K562 (cell line): Measurements from ENCODE around the gene EMC1. TPM values are rescaled to one million over a fixed set of nuclear protein-coding genes. Genes with fewer than 3 reads are reported as not detected.

Experiments used
- BCL6 ChIP-seq: fragments of 250-450 bp; sonication (Bioruptor Pico); IDR thresholded peaks from 2 replicates; pipeline ENCODE4 v1.4.0; 2020
- CAMTA2 ChIP-seq: fragments of 250-450 bp; sonication (Bioruptor Pico); conservative IDR thresholded peaks from 2 replicates; pipeline ENCODE4 v1.5.1; 2022
- CHD4 ChIP-seq: fragments of 200-600 bp; sonication (generic); IDR thresholded peaks from 3 replicates; pipeline ENCODE4 v1.6.1; 2012; ENCODE audit warnings: low read depth, mild to moderate bottlenecking, mixed read lengths, low read length, inconsistent platforms; ENCODE audit not compliant: insufficient read depth, insufficient replicate concordance, poor library complexity, severe bottlenecking
- CXXC5 ChIP-seq: fragments of 250-450 bp; sonication (Bioruptor Pico); IDR thresholded peaks from 2 replicates; pipeline ENCODE4 v1.8.0; 2022; ENCODE audit warnings: inconsistent platforms, mild to moderate bottlenecking, moderate library complexity
- IRF9 ChIP-seq: fragments of 450-650 bp; IDR thresholded peaks from 2 replicates; pipeline ENCODE4 v1.6.1; 2016; ENCODE audit warnings: missing biosample characterization, missing genetic modification characterization
- JUND ChIP-seq, 2 experiments: IDR thresholded peaks; 2 replicates in 1 of 2; 3 replicates in 1 of 2; pipeline ENCODE4 v1.6.1; 2011; ENCODE audit warnings: borderline replicate concordance in 2 of 2, low read depth in 2 of 2, low read length in 2 of 2, improper control_type of control experiment in 1 of 2, missing biosample characterization in 1 of 2, missing genetic modification characterization in 1 of 2, missing genetic modification reagents in 1 of 2
- PTTG1 ChIP-seq: fragments of 450-650 bp; IDR thresholded peaks from 2 replicates; pipeline ENCODE4 v1.6.1; 2016; ENCODE audit warnings: low read depth, mild to moderate bottlenecking, missing genetic modification characterization, missing compliant biosample characterization
- RBFOX2 ChIP-seq: fragments of 200-400 bp; formaldehyde crosslinking; IDR thresholded peaks from 2 replicates; pipeline ENCODE4 v1.6.1; 2017; ENCODE audit warnings: low read depth, mild to moderate bottlenecking, low read length, moderate library complexity
- TEAD2 ChIP-seq: fragments of 450-650 bp; IDR thresholded peaks from 2 replicates; pipeline ENCODE4 v1.6.1; 2016; ENCODE audit warnings: missing genetic modification characterization, control low read depth, missing compliant biosample characterization
- ZHX1 ChIP-seq: fragments of 150-350 bp; conservative IDR thresholded peaks from 2 replicates; pipeline ENCODE4 v1.6.1; 2014; ENCODE audit warnings: low read length
- ZNF583 ChIP-seq: fragments of 250-450 bp; sonication (Bioruptor Pico); IDR thresholded peaks from 2 replicates; pipeline ENCODE4 v1.4.0; 2020
- polyA plus RNA-seq, 8 experiments: library from polyadenylated mRNA; depleted of rRNA in 4 of 8; stranded (reverse) in 5 of 8; unstranded in 3 of 8; fragments of >200 nt; fragmentation: Nextera tagmentation in 2 of 8; fragmentation: Illumina TruSeq in 1 of 8; extraction: Ambion mirVana in 2 of 8; extraction: Trizol in 1 of 8; gene quantifications; 2 replicates each; pipeline versions ENCODE4 v1.2.1 to v1.2.3, GENCODE V29; 2011 to 2014; ENCODE audit warnings: inconsistent platforms in 1 of 8, missing spikeins in 1 of 8
- total RNA-seq, 7 experiments: library from RNA; depleted of rRNA in 6 of 7; stranded (reverse); fragments of >200 nt in 6 of 7; fragmentation: Illumina TruSeq in 2 of 7; extraction: Trizol in 2 of 7; gene quantifications; 2 replicates each; pipeline versions ENCODE4 v1.2.1 to v1.2.3, GENCODE V29; 2011 to 2021; ENCODE audit warnings: low replicate concordance in 1 of 7

Gene EMC1
- total and polyA plus RNA-seq, 9 of the 15 experiments (the other 6 are each of a cell fraction or from before 2014, with no cell fraction given): 17.8 to 88.2 (median 37.4) TPM

- TF ChIP-seq RBFOX2 (peak; percentile 54), IRF9 (tag) (no peak), ZNF583 (CRISPR knock-in tag) (no peak), PTTG1 (no peak), JUND (IDR thresholded peaks at IDR 0.05; ENCODE audit: borderline replicate concordance, low read depth, low read length) (no peak), JUND (tag; IDR thresholded peaks at IDR 0.05; ENCODE audit: borderline replicate concordance, low read depth, low read length) (no peak), TEAD2 (tag) (no peak), CXXC5 (CRISPR knock-in tag) (no peak), CAMTA2 (CRISPR knock-in tag) (no peak), CHD4 (no peak), BCL6 (CRISPR knock-in tag) (no peak), ZHX1 (no peak)
Observed at GRCh38 chr1:19260211-19261138, 9.2 kb upstream of the EMC1 start (continued).
